NCI-H2171 treated with DMSO at 0.1 percent for 48 hours (cell line): ENCODE measurements around the gene PLCH2.

ENCODE experiments used
- DNase-seq: peaks from one replicate; lab custom pipeline; 2025; lab: John Stamatoyannopoulos, UW

The PLCH2 gene

DNA sequence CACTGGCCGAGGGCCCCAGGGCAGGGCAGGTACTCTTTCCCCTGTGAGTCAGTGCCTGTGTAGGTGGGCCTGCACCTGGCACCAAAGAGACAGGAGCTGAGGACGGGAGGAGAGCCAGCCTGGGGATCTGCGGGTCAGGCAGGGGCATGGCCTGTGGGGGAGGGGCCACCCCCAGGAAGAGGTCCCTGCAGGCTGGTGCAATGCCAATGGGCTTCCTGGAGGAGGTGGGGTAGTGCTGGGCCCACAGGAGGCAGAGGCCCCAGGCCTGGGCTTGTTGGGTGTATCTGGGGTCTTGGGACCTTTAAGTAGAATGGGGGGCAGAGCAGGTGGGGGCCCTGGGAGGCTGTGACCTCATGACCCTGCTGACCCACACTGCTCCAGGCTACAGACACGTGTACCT, 23.2 kb downstream of the PLCH2 start:
- DNase-seq: no peak

DNA sequence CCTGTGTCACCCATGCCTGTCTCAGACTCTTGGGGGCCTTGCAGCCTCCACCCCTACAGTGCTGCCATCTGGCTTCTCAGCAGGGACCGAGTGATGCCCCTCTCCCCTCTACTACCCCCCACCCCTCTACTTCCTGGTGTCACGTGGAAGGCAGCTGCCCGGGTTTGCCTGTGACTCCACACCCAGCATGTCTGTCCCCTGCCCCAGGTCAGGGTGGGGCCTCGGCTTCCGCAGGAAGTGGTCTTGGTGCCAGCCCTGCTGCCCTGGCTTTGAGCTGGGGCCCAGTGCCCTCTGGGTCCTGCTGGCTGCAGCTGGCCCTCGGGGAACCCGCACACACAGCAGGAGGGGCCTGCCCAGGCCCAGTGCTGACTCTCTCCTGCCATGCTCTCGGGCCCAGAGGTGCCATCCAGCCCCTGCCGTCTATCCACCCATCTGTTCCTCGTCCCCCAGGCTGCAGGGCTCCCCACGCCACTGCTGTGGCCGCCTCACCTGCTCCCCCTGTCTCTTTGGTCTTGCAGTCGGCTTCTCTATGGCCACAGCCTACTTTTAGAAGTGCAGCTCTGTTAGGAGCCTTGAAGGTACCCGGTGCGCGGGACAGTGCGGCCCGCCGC, 24.0 kb downstream of the PLCH2 start:
- peak; percentile 72 for DNase-seq

DNA sequence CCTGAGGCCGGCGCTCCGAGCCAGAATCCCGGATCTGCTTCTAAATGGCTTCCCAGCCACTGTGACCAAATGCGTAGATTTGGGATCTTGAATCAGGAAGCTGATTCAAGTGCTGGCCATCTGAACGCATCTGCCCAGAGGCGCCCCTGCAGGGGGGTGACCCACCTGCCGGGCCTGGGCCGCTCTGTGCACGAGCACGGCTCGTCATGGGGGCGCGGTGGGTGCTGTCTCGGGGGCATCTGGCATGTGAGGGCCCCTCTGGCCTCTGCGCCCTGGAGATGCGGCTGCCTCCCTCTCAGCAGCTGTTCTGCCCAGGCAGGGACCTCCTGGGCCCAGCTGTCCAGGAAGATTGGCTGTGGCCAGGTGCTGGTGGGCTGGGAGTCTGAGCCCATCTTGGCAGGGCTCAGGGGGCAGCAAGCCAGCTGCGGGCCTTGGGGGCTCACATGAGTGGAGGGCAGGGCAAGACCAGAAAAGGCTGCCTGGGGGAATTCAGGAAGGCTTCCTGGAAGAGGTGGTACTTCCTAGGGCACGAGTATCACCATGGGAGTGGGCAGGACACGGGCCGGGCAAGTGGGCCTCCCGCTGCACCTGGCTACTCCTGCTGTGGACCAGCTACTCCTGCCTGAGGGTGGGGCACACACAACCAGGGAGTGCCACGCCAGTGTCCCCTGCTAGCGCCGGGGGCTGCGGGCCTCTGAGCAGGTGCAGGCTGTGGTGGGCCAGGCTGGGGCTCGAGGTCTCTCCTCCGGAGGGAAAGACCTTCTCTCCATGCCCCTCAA, 25.1 kb downstream of the PLCH2 start:
- DNase-seq: no peak

DNA sequence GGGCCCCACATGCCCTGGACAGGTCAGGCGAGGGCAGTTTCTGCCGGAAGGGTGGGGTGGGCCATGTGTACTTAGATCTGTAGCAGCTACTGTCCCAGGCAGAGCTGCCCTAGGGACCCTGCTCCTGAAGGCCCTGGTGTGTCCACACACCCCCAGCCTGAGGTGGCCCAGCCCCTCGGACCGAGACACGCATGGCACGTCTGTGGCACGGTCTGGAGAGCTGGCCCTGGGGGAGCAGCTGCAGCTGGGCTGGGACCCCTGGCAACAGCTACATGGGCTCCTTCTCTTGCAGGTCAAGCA, 25.7 kb downstream of the PLCH2 start:
- no peak for DNase-seq

DNA sequence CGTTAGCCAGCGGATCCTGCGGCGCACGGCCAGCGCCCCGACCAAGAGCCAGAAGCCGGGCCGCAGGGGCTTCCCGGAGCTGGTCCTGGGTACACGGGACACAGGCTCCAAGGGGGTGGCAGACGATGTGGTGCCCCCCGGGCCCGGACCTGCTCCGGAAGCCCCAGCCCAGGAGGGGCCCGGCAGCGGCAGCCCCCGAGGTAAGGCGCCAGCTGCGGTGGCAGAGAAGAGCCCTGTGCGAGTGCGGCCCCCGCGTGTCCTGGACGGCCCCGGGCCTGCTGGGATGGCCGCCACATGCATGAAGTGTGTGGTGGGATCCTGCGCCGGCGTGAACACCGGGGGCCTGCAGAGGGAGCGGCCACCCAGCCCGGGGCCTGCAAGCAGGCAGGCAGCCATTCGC, 26.1 kb downstream of the PLCH2 start:
- no peak for DNase-seq

DNA sequence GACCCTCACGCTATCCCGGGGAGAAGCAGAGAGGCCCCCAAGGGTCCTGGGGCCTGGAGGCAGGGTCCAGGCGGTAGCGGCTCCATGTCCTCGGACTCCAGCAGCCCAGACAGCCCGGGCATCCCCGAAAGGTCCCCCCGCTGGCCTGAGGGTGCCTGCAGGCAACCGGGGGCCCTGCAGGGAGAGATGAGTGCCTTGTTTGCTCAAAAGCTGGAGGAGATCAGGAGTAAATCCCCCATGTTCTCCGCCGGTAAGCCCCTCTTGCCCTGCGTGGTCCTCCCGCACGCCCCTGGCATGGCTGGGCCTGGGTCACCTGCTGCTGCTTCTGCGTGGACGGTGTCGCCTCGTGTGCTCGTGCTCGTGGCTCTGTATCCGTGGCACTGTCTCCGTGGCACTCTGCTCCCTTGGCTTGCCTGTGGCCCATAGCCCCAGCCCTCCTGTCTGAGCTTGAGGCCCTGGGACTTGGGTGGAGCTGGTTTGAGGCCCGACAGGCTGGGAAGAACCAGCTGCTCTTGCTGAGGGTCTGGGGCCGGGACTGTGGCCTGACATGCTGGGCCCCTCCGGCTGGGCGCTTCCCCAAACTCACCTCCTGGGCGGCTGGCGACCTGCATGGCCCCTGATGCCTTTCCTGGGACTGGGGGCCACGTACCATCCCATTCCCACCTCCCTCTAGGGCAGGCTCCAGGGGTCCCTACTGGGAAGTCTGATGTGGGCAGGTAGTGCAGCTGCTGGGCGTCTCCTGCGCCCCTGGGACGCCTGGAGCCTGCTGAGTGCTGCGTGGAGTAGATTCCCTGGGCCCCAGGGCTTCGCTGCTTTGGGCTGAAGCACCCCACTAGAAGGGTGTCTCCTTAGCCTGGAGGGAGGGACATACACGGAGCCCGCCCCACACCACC, 26.8 kb downstream of the PLCH2 start:
- DNase-seq: no peak

DNA sequence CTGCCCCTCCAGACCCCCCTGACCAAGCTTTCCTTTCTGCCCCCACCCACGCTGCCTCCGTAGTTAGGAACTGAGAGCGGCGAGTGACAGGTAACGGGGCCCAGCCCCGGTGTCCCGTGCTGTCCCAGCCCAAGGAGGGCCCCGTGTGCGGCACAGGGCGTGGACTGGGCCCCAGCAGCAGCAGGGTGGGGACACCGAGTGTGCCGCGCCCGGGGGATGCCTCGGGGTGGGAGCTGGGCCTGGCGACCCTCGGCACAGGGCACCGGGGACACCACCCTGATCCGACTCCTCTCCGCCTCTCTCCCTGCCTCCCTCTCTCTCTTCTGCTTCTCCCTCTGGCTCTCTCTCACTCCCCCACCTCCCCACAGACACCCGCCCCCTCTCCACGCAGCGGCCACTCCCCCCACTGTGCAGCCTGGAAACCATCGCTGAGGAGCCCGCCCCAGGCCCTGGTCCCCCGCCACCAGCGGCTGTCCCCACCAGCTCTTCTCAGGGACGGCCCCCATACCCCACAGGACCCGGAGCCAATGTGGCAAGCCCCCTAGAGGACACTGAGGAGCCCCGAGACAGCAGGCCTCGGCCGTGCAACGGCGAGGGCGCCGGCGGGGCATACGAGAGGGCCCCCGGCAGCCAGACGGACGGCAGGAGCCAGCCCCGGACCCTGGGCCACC, 27.6 kb downstream of the PLCH2 start:
- DNase-seq: no peak

DNA sequence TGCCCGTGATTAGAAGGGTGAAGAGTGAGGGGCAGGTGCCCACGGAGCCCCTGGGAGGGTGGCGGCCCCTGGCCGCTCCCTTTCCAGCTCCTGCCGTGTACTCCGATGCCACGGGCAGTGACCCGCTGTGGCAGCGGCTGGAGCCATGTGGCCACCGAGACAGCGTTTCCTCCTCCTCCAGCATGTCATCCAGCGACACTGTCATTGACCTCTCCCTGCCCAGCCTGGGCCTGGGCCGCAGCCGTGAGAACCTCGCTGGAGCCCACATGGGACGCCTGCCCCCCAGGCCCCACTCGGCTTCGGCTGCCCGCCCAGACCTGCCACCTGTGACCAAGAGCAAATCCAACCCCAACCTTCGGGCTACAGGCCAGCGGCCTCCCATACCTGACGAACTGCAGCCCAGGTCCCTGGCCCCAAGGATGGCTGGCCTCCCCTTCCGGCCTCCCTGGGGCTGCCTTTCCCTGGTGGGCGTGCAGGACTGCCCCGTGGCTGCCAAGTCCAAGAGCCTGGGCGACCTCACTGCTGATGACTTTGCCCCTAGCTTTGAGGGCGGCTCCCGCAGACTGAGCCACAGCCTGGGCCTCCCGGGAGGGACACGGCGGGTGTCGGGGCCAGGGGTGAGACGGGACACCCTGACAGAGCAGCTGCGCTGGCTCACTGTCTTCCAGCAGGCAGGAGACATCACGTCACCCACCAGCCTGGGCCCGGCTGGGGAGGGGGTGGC, 28.3 kb downstream of the PLCH2 start:
- DNase-seq: no peak

DNA sequence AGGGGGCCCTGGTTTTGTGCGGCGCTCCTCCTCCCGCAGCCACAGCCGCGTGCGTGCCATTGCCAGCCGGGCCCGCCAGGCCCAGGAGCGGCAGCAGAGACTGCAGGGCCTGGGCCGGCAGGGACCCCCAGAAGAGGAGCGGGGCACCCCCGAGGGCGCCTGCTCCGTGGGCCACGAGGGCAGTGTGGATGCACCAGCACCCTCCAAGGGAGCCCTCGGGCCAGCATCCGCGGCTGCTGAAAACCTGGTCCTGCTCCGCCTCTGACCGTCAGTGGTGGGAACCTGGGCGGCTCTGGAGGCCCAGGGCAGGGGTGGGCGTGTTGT, 28.8 kb downstream of the PLCH2 start:
- DNase-seq: no peak

DNA sequence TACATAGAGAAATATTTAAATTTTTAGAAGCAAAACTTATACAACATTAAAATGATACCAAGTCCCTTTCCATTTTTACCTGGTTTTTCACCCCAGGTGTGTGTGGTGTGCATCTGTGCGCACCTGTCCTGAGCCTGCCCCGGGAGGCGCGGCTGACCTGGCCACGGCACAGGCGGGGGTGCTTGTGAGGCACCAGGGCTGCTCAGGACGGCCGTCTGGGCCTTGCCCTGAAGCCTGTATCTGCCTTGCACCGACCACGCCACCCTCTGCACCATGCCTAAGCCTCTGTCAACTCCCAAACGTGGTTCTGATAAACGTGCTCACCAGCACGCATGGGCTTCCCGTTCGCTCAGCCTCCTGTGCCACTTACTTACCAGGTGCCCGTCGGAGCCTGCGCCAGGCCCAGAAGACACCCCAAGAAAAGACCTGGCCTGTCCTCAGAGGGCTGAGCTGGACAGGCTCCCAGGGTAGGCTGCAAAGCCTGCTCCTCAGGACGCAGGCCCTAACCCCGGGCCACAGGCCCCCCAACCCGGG, 29.4 kb downstream of the PLCH2 start:
- DNase-seq: no peak

DNA sequence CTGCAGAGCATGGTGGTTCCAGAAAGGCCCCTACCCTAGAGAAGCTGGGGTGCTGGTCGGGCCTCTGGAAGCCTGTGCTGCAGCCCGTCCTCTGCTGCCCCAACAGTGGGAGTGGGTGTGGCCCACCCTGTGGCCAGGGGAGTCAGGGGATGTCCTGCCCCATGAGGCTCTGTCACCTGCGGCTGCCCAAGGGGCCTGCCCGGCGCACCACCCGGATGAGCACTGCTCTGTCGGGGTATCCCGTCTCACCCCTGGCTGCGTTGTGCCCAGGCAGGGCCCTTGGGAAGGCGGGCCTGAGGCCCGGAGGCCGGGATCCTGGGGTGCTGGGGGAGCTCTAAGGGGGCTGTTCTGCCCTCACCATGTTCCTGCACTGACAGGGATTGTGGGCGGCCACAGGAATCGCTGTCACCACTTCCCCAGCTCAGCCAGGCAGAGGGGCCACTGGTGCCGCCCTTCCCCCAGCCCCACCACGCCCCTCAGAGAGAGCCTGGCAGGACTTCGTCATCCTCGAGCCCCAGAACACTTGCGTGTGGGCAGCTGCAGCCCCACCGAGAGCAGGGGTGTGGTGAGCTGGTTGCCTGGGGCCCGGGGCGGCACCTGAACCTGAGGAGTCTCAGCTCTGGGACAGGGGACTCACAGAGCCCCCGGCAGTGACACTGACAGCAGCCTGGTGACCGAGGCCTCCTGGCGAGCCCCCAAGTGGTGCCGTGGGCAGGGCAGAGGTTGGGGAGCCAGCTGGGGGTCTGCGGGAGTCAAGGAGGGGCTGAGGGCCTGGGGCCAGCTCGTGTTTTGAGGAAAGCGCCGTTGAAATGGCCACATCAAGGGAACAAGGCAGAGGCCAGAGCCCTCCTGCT, 30.1 kb downstream of the PLCH2 start:
- DNase-seq: no peak

DNA sequence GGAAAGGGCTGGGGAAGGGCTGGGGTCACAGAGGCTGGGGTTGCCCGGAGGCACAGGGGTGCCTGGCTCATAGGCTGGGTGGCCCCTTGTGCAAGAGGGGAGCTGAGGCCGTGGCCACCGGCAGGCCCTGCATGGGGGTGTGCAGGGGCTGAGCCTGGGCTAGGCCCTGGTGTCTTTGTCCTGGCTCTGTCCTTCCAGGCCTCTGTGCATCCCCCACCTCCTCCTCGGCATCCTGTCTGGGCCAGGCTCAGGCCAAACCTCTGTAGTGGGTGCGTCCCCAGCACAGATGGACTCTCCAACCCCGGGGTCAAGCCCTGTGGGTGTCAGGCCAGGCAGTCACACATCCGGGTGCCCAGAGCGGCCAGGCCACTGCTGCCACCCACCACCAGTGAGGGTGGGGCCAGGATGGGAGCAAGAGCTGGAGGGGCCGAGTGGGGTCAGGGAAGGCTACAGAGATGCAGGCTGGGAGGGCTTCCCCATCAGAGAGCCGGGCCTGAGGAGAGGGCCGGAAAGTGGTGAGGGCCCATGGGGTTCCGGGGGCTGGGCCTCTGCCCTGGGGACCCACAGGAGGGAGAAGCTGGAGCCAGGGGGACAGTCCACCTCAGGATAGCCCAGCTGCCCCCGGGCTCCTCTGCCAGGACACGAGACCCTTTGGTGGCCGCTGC, 30.9 kb downstream of the PLCH2 start:
- no peak for DNase-seq

DNA sequence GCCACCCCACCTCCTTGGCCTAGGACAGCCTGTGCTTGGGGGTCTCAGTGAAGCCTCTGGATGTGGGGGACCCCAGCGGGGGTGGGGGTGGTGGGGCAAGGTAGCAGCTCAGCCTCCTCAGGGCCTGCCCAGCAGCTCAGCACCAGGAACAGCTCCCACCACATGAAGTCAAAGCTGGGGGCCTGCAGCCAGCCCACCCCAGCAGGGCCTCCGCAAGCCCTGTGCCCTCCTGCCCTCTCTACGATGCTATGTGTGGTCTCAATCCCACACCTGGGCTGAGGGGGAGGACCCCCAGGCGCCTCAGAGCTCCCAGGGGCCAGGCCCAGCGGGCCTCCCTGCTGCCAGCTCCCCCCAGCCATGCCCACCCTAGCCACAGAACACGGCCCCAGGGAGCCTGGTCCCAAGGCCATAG, 31.7 kb downstream of the PLCH2 start:
- DNase-seq: no peak

DNA sequence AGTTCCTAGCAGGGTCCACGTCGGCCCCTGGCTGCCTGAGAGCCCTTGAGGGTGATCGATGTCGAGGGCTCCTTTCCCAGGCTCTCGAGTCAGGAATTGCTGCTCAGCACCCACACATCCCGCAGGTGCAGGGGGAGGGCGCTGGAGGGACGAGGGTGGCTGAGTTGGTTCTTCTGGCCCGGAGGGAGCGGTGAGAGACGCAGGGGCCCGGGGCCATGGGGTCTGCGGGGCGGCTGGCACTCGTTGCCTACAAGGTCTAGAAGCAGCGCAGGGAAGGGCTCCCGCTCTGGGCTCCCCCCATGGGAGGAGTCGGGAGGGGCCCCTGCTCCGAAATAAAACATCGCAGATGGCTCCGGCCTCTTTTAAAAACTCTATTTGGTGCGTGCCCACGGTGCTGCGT, 32.1 kb downstream of the PLCH2 start:
- no peak for DNase-seq

DNA sequence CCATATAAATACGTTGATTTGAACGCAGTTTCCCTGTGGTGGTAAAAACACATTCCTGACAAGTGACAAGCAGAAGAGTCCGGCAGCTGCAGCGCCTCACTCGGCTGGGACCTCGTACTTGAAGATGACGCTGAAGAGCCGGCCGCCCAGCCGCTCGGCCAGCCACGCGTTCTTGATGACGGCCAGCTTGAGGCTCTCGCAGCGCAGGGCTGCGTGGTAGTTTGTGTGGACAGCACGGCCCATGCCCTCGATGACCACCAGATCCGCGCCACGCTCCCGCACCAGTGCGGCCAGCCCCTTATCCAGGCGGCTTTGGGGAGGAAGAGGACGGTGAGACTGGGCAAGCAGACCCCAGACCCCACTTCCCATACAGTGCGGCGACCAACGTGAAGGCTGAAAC, 32.7 kb downstream of the PLCH2 start:
- no peak for DNase-seq

DNA sequence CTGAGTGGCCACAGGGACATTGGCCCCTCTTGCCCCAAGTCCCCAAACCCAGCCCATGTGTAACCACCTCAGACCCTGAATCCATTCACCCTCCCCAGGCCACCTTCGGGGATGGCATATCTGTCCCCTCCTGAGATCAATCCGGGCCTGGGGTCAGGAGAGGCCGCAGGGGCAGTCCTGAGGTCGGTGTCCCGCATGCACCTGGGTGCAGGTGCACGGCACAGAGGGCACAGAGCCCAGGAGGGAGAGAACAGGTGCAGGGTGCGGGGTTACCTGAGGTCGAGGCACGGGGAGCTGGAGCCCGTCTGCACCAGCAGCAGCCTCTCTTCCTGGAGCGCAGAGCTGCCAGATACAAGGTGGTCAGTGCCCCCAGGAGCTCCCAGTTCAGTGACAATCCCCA, 33.5 kb downstream of the PLCH2 start:
- DNase-seq: no peak

DNA sequence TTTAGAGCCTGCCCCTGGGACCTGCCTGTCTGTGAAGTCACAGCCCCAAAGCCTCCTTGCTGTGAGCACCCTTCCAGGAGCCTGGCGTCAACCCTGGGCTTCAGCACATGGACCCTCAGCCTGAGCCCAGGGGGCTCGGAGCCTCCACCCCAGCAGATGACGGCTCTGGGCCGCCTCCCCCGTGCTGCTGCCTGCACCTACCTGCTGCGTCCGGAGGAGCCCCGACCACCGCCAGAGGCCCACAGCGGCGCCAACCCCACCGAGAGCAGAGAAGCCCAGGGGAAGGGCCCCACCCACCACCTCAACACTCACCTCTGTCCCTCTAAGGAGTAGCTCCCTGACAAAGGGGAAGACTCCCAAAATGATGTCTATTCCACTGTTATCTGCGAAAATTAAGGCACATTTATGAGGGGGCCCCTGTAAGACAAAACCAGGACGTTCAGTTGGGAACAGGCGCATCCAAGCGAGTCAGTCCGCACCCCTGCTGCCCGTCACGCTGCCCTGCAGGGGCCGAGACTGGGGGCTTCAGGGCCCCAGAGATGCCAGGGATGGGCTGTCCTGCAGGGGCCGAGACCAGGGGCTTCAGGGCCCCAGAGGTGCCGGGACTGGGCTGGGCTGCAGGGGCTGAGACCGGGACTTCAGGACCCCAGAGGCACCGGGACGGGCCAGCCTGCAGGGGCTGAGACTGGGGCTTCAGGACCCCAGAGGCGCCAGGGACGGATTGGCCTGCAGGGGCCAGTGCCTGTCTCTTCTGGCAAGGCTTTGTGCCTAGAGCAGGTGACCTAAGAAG, 34.5 kb downstream of the PLCH2 start:
- DNase-seq: no peak

DNA sequence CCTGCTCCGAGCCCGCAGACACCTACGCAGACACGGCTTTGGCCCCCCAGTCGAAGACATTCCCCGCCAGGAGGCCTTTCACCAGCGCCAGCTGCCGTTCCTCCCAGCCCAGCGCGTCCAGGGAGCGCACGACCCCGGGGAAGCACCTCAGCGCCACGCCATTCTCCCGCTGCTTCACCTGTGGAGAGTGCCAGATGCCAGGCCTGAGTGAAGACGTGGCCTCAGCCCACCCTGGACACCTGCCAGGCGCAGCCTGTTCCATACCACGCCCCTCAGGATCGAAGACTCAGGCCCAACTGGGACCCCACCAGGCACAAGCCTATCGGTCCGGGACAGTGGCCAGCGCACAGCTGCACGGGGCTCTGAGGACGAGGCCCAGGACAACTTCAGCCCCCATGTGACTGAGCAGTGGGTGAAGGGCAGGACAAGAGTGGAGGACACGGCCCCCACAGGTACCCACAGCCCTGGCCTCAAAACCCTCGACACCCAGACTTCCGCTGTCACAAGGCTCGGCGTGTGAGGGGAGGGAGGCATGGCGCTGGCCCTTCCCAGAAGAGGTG, 36.9 kb downstream of the PLCH2 start:
- DNase-seq: no peak
